ENCODE data around the gene PRR12. TPM values are rescaled to one million over a fixed set of nuclear protein-coding genes. Genes with fewer than 3 reads are reported as not detected.
A peak's percentile ranks its signal among the peaks of the same experiment; 100 is the strongest.

Gene PRR12
- total RNA-seq, 6 donors from 2014 or later = 12.6 to 51.9 (median 33.7) TPM

DNA sequence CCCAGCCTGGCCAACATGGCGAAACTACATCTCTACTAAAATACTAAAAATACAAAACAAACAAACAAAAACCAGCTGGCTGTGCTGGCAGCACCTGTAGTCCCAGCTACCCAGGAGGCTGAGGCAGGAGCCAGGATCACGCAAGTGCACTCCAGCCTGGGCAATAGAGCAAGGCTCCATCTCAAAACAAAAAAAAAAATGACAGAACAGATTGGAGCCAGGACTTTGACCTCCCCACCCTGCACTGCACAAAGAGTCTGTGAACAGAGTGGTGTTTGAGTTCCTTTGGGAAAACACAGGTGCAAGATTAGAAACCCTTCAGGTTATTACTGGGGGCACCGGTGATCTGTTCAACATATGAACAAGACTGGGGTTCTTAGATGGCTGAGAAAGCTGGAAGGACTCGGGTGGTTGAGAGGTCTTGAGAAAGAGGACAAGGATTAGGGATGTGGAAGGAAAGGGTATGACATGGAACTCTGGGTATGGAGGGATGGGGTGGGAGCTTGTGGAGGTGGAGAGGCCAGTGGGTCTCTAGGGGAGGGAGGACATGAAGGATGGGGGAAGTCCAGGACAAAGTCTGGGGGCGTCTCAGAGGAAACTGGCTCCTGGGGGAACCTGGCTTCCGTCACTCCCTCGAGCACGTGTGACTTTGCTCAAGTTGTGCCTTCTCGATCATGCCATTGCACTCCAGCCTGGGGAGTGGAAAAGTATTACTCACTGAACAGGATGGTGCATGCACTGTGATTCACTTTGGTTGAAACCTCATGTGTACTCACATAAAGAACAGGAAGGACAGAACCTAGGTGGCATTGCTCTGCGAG, 37.3 kb upstream of the PRR12 start:
- Histone ChIP-seq H3K36me3 (peaks cover 15 to 40% (median 33%) of the 10 kb centered on the region in 4 donors), H3K4me1 (peaks cover 6 to 23% (median 18%) of the 10 kb centered on the region in 4 donors), H3K27me3 (no peaks in the 10 kb centered on the region), H3K9me3 (no peaks in the 10 kb centered on the region), H3K4me3 (no peak overlapping the region), H3K27ac (peak overlapping the region; percentile 53 to 68 (median 60))
- DNase-seq (no peak), ATAC-seq (ENCODE audit: low FRiP score in 2 of 2) (no peak)
- TF ChIP-seq POLR2A (IDR thresholded peaks at IDR 0.05) (no peak), EP300 (IDR thresholded peaks at IDR 0.05) (no peak), POLR2AphosphoS5 (IDR thresholded peaks at IDR 0.05) (no peak)
- TF ChIP-seq, protein P1, sequence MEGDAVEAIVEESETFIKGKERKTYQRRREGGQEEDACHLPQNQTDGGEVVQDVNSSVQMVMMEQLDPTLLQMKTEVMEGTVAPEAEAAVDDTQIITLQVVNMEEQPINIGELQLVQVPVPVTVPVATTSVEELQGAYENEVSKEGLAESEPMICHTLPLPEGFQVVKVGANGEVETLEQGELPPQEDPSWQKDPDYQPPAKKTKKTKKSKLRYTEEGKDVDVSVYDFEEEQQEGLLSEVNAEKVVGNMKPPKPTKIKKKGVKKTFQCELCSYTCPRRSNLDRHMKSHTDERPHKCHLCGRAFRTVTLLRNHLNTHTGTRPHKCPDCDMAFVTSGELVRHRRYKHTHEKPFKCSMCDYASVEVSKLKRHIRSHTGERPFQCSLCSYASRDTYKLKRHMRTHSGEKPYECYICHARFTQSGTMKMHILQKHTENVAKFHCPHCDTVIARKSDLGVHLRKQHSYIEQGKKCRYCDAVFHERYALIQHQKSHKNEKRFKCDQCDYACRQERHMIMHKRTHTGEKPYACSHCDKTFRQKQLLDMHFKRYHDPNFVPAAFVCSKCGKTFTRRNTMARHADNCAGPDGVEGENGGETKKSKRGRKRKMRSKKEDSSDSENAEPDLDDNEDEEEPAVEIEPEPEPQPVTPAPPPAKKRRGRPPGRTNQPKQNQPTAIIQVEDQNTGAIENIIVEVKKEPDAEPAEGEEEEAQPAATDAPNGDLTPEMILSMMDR (IDR thresholded peaks at IDR 0.05) = no peak
- WGBS, 2 donors = 83 to 87% methylated on average over 10 of the region's 10 CpGs

DNA sequence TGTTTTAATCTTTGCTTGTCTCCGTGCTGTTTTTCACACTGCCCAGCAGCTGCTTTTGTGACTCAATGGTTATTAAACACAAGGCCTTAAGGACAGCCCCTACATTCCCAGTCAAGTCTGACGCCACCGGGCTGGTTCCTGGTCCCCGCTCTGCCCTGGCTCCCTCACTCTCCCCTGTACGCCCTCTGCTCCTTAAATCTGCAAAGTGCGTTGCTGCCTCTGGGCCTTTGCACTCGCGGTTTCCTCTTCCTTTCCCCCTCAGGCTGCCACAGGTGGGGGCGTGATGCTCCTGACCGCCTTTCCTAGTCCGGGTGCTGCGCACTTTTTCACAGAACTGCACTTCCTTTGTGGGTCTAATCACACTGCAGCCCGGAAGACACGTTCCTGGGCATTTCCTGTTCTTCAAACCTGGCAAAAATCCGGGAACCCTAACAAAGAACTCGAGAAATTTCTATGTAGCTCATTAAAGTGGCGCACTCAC, 36.2 kb upstream of the PRR12 start:
- Histone ChIP-seq H3K4me1 (peaks cover 6 to 23% (median 18%) of the 10 kb centered on the region in 4 donors), H3K36me3 (peaks cover 24 to 51% (median 43%) of the 10 kb centered on the region in 4 donors)
- ATAC-seq (ENCODE audit: low FRiP score in 2 of 2) = no peak

DNA sequence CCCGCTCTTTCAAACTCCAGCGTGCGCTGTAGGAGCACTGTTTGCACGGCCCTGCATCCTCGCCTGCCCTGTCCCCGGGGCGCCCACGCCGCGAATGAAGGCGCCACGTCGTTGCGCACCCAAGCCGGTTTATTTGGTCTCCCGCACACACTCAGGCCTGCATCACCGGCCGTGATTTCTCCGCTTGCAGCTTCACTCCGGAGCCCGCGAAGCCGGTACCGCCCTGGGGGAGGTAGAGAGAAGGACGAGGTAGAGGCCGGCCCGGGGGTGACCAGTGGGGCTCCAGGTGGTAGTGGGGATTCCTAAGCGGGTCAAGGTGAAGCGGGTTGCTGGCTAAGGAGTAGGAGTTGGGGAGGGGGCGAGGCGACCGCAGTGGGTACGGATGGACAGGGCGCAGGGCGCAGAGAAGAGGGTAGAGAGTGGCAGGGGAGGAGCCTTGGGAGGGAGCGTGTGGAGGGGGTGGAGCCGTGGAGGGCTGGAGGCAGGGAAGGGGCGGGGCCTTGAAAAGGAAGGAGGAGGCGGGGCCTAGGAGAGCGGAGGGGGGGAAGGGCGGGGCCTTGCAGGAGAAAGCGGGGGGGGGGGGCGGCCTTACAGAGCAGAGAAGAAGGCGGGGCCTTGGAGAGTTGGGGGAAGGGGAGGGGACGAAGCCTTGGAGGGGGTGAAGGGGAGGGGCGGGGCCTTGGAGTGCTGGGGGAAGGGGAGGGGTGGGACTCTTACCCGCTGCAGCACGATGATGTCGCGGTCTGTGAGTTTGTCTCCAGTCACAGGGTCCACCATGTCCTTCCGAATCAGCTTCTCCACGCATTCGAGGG, 35.2 kb upstream of the PRR12 start:
- TF ChIP-seq POLR2AphosphoS5 (IDR thresholded peaks at IDR 0.05) = no peak
- no peak for TF ChIP-seq POLR2A (IDR thresholded peaks at IDR 0.05)
- TF ChIP-seq EP300 (IDR thresholded peaks at IDR 0.05) = no peak
- TF ChIP-seq, protein P1 (IDR thresholded peaks at IDR 0.05) = no peak
- ATAC-seq (ENCODE audit: low FRiP score in 2 of 2) (peak; percentile 73 to 88), DNase-seq (peak; percentile 83 to 88)
- Histone ChIP-seq H3K9me3 (no peaks in the 10 kb centered on the region), H3K27ac (peak overlapping the region; percentile 18 to 65 (median 56)), H3K4me1 (peaks cover 6 to 31% (median 24%) of the 10 kb centered on the region in 4 donors), H3K27me3 (no peaks in the 10 kb centered on the region), H3K36me3 (peaks cover 24 to 59% (median 49%) of the 10 kb centered on the region in 4 donors), H3K4me3 (peak overlapping the region in 1 of 4 donors; percentile 17)
- 83 to 87% methylated on average over 44 to 50 of the region's 53 CpGs for WGBS, 2 donors

More for the DNA sequence above, 36.2 kb upstream of the PRR12 start:
- TF ChIP-seq, protein P1 (IDR thresholded peaks at IDR 0.05) = no peak
- peak; percentile 24 to 75 for TF ChIP-seq POLR2AphosphoS5 (IDR thresholded peaks at IDR 0.05)
- no peak for TF ChIP-seq POLR2A (IDR thresholded peaks at IDR 0.05)
- TF ChIP-seq EP300 (IDR thresholded peaks at IDR 0.05) = peak in 1 of 4 donors; percentile 37
- DNase-seq = no peak
- no peaks in the 10 kb centered on the region for H3K27me3 ChIP-seq
- no peak overlapping the region for H3K4me3 ChIP-seq
- peak overlapping the region; percentile 53 to 68 (median 60) for H3K27ac ChIP-seq
- 43 to 52% methylated on average over 17 of the region's 17 CpGs for WGBS, 2 donors
- no peaks in the 10 kb centered on the region for H3K9me3 ChIP-seq

DNA sequence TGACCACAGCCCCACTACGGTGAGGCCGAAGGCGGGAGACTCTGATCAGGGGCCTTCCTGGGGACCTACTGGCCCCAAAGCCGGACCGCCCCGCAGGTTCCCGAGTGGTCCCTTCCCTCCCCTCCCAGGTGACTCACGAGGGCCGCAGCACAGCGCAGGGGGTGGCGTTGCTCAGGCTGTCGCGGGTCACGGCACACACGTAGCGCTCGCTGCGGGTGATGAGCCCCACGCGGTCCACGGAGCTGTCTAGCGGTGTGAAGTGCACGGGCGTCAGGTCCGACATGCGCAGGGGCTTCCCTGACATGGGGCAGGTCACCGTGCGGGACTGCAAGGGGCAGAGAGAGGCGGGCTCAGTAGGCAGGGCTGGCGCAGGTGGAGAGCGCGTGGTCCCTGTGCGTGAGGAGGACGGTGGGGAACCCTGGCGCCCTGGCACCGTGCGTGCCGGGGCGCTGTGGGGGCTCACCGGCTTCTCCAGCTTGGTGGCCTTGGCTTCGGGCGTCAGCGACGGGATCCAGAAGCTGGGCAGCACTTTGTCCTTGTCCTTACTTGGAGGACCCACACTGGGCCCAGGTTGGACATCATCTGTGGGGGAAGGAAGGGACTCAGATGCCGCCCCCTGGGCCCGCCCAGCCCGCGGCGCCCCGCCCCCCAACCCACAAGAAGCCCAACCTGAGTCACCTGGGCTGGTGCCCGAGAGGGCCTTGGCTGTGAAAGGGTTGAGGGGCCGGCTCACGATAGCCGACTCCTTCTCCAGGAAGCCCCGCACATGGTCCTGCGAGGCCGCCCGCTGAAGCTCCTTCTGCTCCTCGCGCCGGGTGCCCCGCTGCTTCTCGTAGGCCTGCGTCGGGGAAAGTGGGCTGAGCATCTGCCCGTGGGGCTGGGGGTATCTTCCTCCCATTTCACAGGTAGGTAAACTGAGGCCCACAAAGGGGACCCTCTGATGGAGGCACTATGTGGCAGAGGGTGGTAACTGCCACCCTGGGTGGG, 34.3 kb upstream of the PRR12 start:
- no peak for TF ChIP-seq POLR2A (IDR thresholded peaks at IDR 0.05)
- H3K4me3 ChIP-seq = peak overlapping the region in 1 of 4 donors; percentile 17
- peak; percentile 9 to 16 for ATAC-seq (ENCODE audit: low FRiP score in 2 of 2)
- peak in 1 of 2 donors; percentile 86 for DNase-seq
- 79 to 88% methylated on average over 12 to 51 of the region's 66 CpGs for WGBS, 2 donors
- peaks cover 6 to 35% (median 25%) of the 10 kb centered on the region in 4 donors for H3K4me1 ChIP-seq
- no peaks in the 10 kb centered on the region for H3K9me3 ChIP-seq
- no peaks in the 10 kb centered on the region for H3K27me3 ChIP-seq
- H3K27ac ChIP-seq = peak overlapping the region in 3 of 4 donors; percentile 50 to 65 (median 62)
- H3K36me3 ChIP-seq = peaks cover 24 to 59% (median 49%) of the 10 kb centered on the region in 4 donors

Measured in upper lobe of left lung (tissue), 6 donors.